HFFc6 (cell line): ENCODE results near the gene ZNF740. TPM values are rescaled to one million over a fixed set of nuclear protein-coding genes. Genes with fewer than 3 reads are reported as not detected.

Source experiments
- DNase-seq: peaks from one replicate; pipeline ENCODE4 v3.0.0-alpha.2; 2018
- H3K27ac Mint-ChIP-seq: 2 replicates; pipeline ENCODE4 v1.8.0; 2020; ENCODE audit warnings: mild to moderate bottlenecking, mixed read lengths
- H3K27me3 Mint-ChIP-seq: 2 replicates; pipeline ENCODE4 v1.8.0; 2021; ENCODE audit warnings: mild to moderate bottlenecking, moderate library complexity, mixed read lengths; ENCODE audit not compliant: insufficient read depth
- H3K36me3 Mint-ChIP-seq: 2 replicates; pipeline ENCODE4 v1.8.0; 2021; ENCODE audit warnings: low read depth, mixed read lengths
- H3K4me1 Mint-ChIP-seq: 2 replicates; pipeline ENCODE4 v1.8.0; 2020; ENCODE audit warnings: low read depth, mixed read lengths
- H3K4me3 Mint-ChIP-seq: 2 replicates; pipeline ENCODE4 v1.8.0; 2020; ENCODE audit warnings: mild to moderate bottlenecking, moderate library complexity, mixed read lengths
- H3K9me3 Mint-ChIP-seq: 2 replicates; pipeline ENCODE4 v1.8.0; 2020; ENCODE audit warnings: mild to moderate bottlenecking, mixed read lengths
- total RNA-seq, 6 experiments: library from RNA; stranded (reverse); fragmentation: NEBNext Ultra II Directional; extraction: Animal tissue kit (Norgen Biotek cat#: 25700); gene quantifications; 2 replicates in 1 of 6; 3 replicates in 5 of 6; pipeline ENCODE4 v1.2.3, GENCODE V29; 2021
- TF ChIP-seq, protein P1 (sequence below): fragments of 200-600 bp; sonication (generic); IDR thresholded peaks from 2 replicates; pipeline ENCODE4 v1.5.0; 2021; ENCODE audit warnings: antibody characterized with exemption, mild to moderate bottlenecking

The ZNF740 gene
- total RNA-seq, 6 experiments from 2014 or later: 17.3 to 25.7 (median 19.3) TPM

GRCh38 chr12:53221203-53222080 lies 40.9 kb downstream of the ZNF740 start:
- H3K27ac Mint-ChIP-seq: peak overlapping the region; percentile 96
- no peak for DNase-seq
- H3K36me3 Mint-ChIP-seq: peaks cover 11% of the 10 kb centered on the region; the same call in 1 of the 2 replicates
- TF ChIP-seq, protein P1, sequence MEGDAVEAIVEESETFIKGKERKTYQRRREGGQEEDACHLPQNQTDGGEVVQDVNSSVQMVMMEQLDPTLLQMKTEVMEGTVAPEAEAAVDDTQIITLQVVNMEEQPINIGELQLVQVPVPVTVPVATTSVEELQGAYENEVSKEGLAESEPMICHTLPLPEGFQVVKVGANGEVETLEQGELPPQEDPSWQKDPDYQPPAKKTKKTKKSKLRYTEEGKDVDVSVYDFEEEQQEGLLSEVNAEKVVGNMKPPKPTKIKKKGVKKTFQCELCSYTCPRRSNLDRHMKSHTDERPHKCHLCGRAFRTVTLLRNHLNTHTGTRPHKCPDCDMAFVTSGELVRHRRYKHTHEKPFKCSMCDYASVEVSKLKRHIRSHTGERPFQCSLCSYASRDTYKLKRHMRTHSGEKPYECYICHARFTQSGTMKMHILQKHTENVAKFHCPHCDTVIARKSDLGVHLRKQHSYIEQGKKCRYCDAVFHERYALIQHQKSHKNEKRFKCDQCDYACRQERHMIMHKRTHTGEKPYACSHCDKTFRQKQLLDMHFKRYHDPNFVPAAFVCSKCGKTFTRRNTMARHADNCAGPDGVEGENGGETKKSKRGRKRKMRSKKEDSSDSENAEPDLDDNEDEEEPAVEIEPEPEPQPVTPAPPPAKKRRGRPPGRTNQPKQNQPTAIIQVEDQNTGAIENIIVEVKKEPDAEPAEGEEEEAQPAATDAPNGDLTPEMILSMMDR: peak; percentile 54
- peak overlapping the region; percentile 99 for H3K4me3 Mint-ChIP-seq
- H3K4me1 Mint-ChIP-seq: peaks cover 81% of the 10 kb centered on the region
- H3K27me3 Mint-ChIP-seq: peaks cover 5% of the 10 kb centered on the region
- H3K9me3 Mint-ChIP-seq: no peaks in the 10 kb centered on the region

GRCh38 chr12:53222170-53222721 lies 41.7 kb downstream of the ZNF740 start:
- TF ChIP-seq, protein P1: no peak
- H3K9me3 Mint-ChIP-seq: no peaks in the 10 kb centered on the region
- H3K27me3 Mint-ChIP-seq: peaks cover 3% of the 10 kb centered on the region
- peak overlapping the region; percentile 90 for H3K27ac Mint-ChIP-seq
- no peak for DNase-seq
- H3K4me1 Mint-ChIP-seq: peaks cover 73% of the 10 kb centered on the region
- peaks cover 5% of the 10 kb centered on the region; the same call in 1 of the 2 replicates for H3K36me3 Mint-ChIP-seq
- peak overlapping the region; percentile 81 for H3K4me3 Mint-ChIP-seq

DNA sequence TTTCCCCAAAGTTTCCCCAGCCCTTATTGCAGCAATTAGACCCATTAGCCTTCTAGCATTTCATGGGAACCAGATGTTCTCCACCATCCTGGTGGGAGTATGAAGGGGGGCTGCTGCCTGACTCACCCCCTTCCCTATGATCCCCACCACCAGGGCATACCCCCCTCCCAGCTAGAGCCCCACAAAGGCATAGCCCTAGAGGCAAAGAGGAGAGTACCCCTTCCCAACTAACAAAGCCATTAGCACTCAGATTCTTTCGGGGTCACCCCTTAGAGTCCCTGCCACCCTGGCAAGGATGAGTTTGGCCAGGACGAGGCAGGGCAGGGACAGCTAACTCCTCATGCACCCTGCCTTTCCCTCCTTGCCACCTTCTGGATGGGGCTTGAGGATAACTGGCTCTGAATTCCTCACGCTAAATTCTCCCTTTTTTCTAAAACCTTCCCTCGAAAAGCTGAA lies 42.3 kb downstream of the ZNF740 start:
- Mint-ChIP-seq H3K36me3 (peaks cover 5% of the 10 kb centered on the region; the same call in 1 of the 2 replicates), H3K4me3 (peak overlapping the region; percentile 81; the same call in 1 of the 2 replicates), H3K27me3 (peaks cover 3% of the 10 kb centered on the region), H3K4me1 (peaks cover 67% of the 10 kb centered on the region), H3K27ac (peak overlapping the region; percentile 90), H3K9me3 (no peaks in the 10 kb centered on the region)
- DNase-seq: no peak
- TF ChIP-seq, protein P1: no peak

- no peak for DNase-seq
- Mint-ChIP-seq H3K9me3 (no peaks in the 10 kb centered on the region), H3K36me3 (peaks cover 5% of the 10 kb centered on the region; the same call in 1 of the 2 replicates), H3K4me3 (peak overlapping the region; percentile 56), H3K27ac (peak overlapping the region; percentile 90), H3K27me3 (peaks cover 3% of the 10 kb centered on the region), H3K4me1 (peaks cover 64% of the 10 kb centered on the region)
- TF ChIP-seq, protein P1: no peak
Observed at GRCh38 chr12:53223389-53224060, 43.0 kb downstream of the ZNF740 start.

- H3K4me3 Mint-ChIP-seq: peak overlapping the region; percentile 56; the same call in 1 of the 2 replicates
- no peak for DNase-seq
- no peaks in the 10 kb centered on the region for H3K9me3 Mint-ChIP-seq
- H3K27me3 Mint-ChIP-seq: peaks cover 3% of the 10 kb centered on the region
- H3K27ac Mint-ChIP-seq: peak overlapping the region; percentile 90
- H3K4me1 Mint-ChIP-seq: peaks cover 67% of the 10 kb centered on the region
- TF ChIP-seq, protein P1: peak; percentile 59
- H3K36me3 Mint-ChIP-seq: peaks cover 4% of the 10 kb centered on the region; the same call in 1 of the 2 replicates
Observed at GRCh38 chr12:53224061-53224896, 43.8 kb downstream of the ZNF740 start.
